GM23248 (cell line): ENCODE measurements around the gene UNC5C.

ENCODE experiments used
- EZH2 ChIP-seq: fragments of 200-600 bp; sonication (generic); IDR thresholded peaks from 2 replicates; pipeline ENCODE4 v1.6.1; 2018; ENCODE audit warnings: antibody characterized with exemption, mild to moderate bottlenecking; ENCODE audit not compliant: insufficient read depth, poor library complexity, severe bottlenecking
- EZH2phosphoT487 ChIP-seq: fragments of 200-600 bp; sonication (generic); IDR thresholded peaks from 2 replicates; pipeline ENCODE4 v1.6.1; 2018; ENCODE audit warnings: antibody characterized with exemption, moderate library complexity, mild to moderate bottlenecking, low read depth; ENCODE audit not compliant: insufficient read depth

DNA sequence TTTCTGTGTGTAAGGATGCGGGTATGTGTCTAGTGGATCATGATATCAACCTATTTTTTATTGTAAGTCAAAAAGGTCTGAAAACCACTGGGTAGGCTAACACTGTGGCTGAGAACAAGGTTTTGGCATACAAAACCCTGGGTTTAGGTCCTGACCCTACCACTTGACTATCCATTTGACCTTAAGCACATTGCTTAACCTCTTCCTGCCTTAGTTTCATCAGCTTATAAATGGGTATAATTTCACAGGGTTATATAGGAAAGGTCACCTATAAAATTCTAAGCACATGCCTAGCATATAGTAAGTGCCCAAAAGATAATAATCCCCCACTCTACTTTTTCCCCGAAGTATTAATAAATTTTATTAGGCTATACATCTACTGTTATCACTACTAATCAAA is 263.0 kb downstream of the UNC5C start:
- TF ChIP-seq EZH2: no peak
- TF ChIP-seq EZH2phosphoT487: no peak
